Mucosa of rectum (tissue), 2 donors: Measurements from ENCODE around the gene RBP5.
A peak's percentile ranks its signal among the peaks of the same experiment; 100 is the strongest.

ENCODE experiments used
- H3K27ac ChIP-seq, 2 donors: one replicate each; pipeline ENCODE4 v1.7.0; 2013; ENCODE audit warnings: inconsistent platforms in 2 of 2, low read depth in 2 of 2, low read length in 2 of 2
- H3K27me3 ChIP-seq, 2 donors: one replicate each; pipeline ENCODE4 v1.7.0; 2013; ENCODE audit warnings: low read length in 2 of 2; ENCODE audit not compliant: control insufficient read depth in 2 of 2, insufficient read depth in 2 of 2
- H3K36me3 ChIP-seq, 2 donors: one replicate each; pipeline ENCODE4 v1.7.0; 2013; ENCODE audit warnings: low read length in 2 of 2; ENCODE audit not compliant: control insufficient read depth in 2 of 2, insufficient read depth in 2 of 2
- H3K4me1 ChIP-seq, 2 donors: one replicate each; pipeline ENCODE4 v1.7.0; 2013; ENCODE audit warnings: low read length in 2 of 2, mild to moderate bottlenecking in 1 of 2; ENCODE audit not compliant: control insufficient read depth in 2 of 2, insufficient read depth in 2 of 2
- H3K4me3 ChIP-seq, 2 donors: one replicate each; pipeline ENCODE4 v1.7.0; 2013; ENCODE audit warnings: low read length in 2 of 2
- H3K9ac ChIP-seq, 2 donors: one replicate each; pipeline ENCODE4 v1.7.0; 2013; ENCODE audit warnings: low read length in 2 of 2, low read depth in 1 of 2, mild to moderate bottlenecking in 1 of 2
- H3K9me3 ChIP-seq, 2 donors: one replicate each; pipeline ENCODE4 v1.7.0; 2013; ENCODE audit warnings: low read length in 2 of 2; ENCODE audit not compliant: control insufficient read depth in 2 of 2
- donor health status: healthy.
- donor health status: Normal muscosa, but diverticular disease.

Gene RBP5

GRCh38 chr12:7079826-7080125 lies 48.9 kb downstream of the RBP5 start:
- Histone ChIP-seq H3K4me3 (no peak overlapping the region), H3K27me3 (no peaks in the 10 kb centered on the region), H3K9ac (no peak overlapping the region), H3K9me3 (no peaks in the 10 kb centered on the region), H3K36me3 (peaks cover 3% of the 10 kb centered on the region in 2 donors), H3K4me1 (no peaks in the 10 kb centered on the region), H3K27ac (peak overlapping the region in 1 of 2 donors; percentile 66)

GRCh38 chr12:7078163-7078562 lies 50.5 kb downstream of the RBP5 start:
- Histone ChIP-seq H3K9ac (no peak overlapping the region), H3K4me1 (no peaks in the 10 kb centered on the region), H3K27me3 (no peaks in the 10 kb centered on the region), H3K36me3 (peaks cover 0 to 3% of the 10 kb centered on the region in 2 donors), H3K4me3 (no peak overlapping the region), H3K9me3 (no peaks in the 10 kb centered on the region), H3K27ac (no peak overlapping the region)

GRCh38 chr12:7076493-7076892 lies 52.2 kb downstream of the RBP5 start:
- Histone ChIP-seq H3K9ac (no peak overlapping the region), H3K4me1 (no peaks in the 10 kb centered on the region), H3K9me3 (no peaks in the 10 kb centered on the region), H3K27ac (no peak overlapping the region), H3K4me3 (no peak overlapping the region), H3K27me3 (peaks cover 0 to 5% of the 10 kb centered on the region in 2 donors), H3K36me3 (peaks cover 0 to 3% of the 10 kb centered on the region in 2 donors)

GRCh38 chr12:7075939-7076338 lies 52.8 kb downstream of the RBP5 start:
- H3K9ac ChIP-seq = no peak overlapping the region
- peaks cover 0 to 3% of the 10 kb centered on the region in 2 donors for H3K36me3 ChIP-seq
- no peak overlapping the region for H3K4me3 ChIP-seq
- H3K27ac ChIP-seq = no peak overlapping the region
- H3K9me3 ChIP-seq = no peaks in the 10 kb centered on the region
- no peaks in the 10 kb centered on the region for H3K4me1 ChIP-seq
- H3K27me3 ChIP-seq = peaks cover 0 to 5% of the 10 kb centered on the region in 2 donors

GRCh38 chr12:7075518-7075917 lies 53.2 kb downstream of the RBP5 start:
- Histone ChIP-seq H3K36me3 (no peaks in the 10 kb centered on the region), H3K9me3 (no peaks in the 10 kb centered on the region), H3K27me3 (peaks cover 0 to 5% of the 10 kb centered on the region in 2 donors), H3K4me3 (no peak overlapping the region), H3K4me1 (no peaks in the 10 kb centered on the region), H3K27ac (no peak overlapping the region), H3K9ac (no peak overlapping the region)

- H3K4me1 ChIP-seq = no peaks in the 10 kb centered on the region
- no peak overlapping the region for H3K27ac ChIP-seq
- H3K27me3 ChIP-seq = peaks cover 0 to 5% of the 10 kb centered on the region in 2 donors
- H3K4me3 ChIP-seq = no peak overlapping the region
- no peak overlapping the region for H3K9ac ChIP-seq
- no peaks in the 10 kb centered on the region for H3K36me3 ChIP-seq
- no peaks in the 10 kb centered on the region for H3K9me3 ChIP-seq
These were observed 54.7 kb downstream of the RBP5 start for GRCh38 chr12:7073946-7074345.
